A673 (cell line): ENCODE results near the gene ZMAT5. TPM values are rescaled to one million over a fixed set of nuclear protein-coding genes. Genes with fewer than 3 reads are reported as not detected.

ENCODE experiments used
- BruUV-seq: library from RNA; stranded (reverse); fragments of 400-500 nt; replicated peaks from 2 replicates; lab custom pipeline; 2021; lab: Mats Ljungman, UMichigan
- CTCF ChIA-PET: fragments of 300-600 bp; sonication (Branson Sonifier 250); formaldehyde crosslinking; loops from one replicate; lab custom pipeline; 2022; ENCODE audit warnings: antibody characterized with exemption; lab: Charles Lee
- POLR2A ChIA-PET: fragments of 300-600 bp; sonication (Branson Sonifier 250); formaldehyde crosslinking; loops from one replicate; lab custom pipeline; 2022; ENCODE audit warnings: antibody characterized with exemption; ENCODE audit not compliant: low non-redundant PET; lab: Charles Lee
- DNase-seq: peaks from one replicate; pipeline ENCODE4 v3.0.0-alpha.2; 2015; ENCODE audit warnings: low spot score
- H3K27ac ChIP-seq: fragments of 200-600 bp; sonication (generic); 2 replicates; pipeline ENCODE4 v1.5.1; 2016; ENCODE audit warnings: mixed run types, low read depth, mild to moderate bottlenecking, mixed read lengths, antibody characterized with exemption, low read length; ENCODE audit not compliant: poor library complexity, severe bottlenecking
- H3K27me3 ChIP-seq: fragments of 200-600 bp; sonication (generic); replicated peaks from 2 replicates; pipeline ENCODE4 v1.6.1; 2017; ENCODE audit warnings: mixed run types, low read depth, mild to moderate bottlenecking, mixed read lengths, antibody characterized with exemption, low read length; ENCODE audit not compliant: insufficient read depth, poor library complexity
- H3K36me3 ChIP-seq: fragments of 200-600 bp; sonication (generic); 2 replicates; pipeline ENCODE4 v1.6.1; 2016; ENCODE audit warnings: mixed run types, mild to moderate bottlenecking, mixed read lengths, antibody characterized with exemption, low read length; ENCODE audit not compliant: insufficient read depth, poor library complexity, severe bottlenecking
- H3K4me1 ChIP-seq: fragments of 200-600 bp; sonication (generic); 2 replicates; pipeline ENCODE4 v1.6.1; 2017; ENCODE audit warnings: mixed run types, mild to moderate bottlenecking, mixed read lengths, antibody characterized with exemption, low read length; ENCODE audit not compliant: insufficient read depth, poor library complexity, severe bottlenecking
- H3K4me3 ChIP-seq: fragments of 200-600 bp; sonication (generic); 2 replicates; pipeline ENCODE4 v1.5.1; 2016; ENCODE audit warnings: low read depth, mixed run types, mild to moderate bottlenecking, mixed read lengths, low read length; ENCODE audit not compliant: poor library complexity, severe bottlenecking
- H3K9me3 ChIP-seq: fragments of 200-600 bp; sonication (generic); 2 replicates; pipeline ENCODE4 v1.6.1; 2016; ENCODE audit warnings: mixed run types, low read depth, mild to moderate bottlenecking, mixed read lengths, antibody characterized with exemption, low read length; ENCODE audit not compliant: poor library complexity, severe bottlenecking
- CTCF ChIP-seq: fragments of 300-800, 200-600 bp; sonication (generic); conservative IDR thresholded peaks from 2 replicates; pipeline ENCODE4 v1.5.1; 2017; ENCODE audit warnings: low read depth, mild to moderate bottlenecking, antibody characterized with exemption, low read length, moderate library complexity, mixed read lengths
- EZH2 ChIP-seq: fragments of 200-600 bp; sonication (generic); IDR thresholded peaks from 2 replicates; pipeline ENCODE4 v1.6.1; 2017; ENCODE audit warnings: borderline replicate concordance, low read depth, mild to moderate bottlenecking, mixed read lengths, antibody characterized with exemption, low read length; ENCODE audit not compliant: poor library complexity, severe bottlenecking
- intact Hi-C: fragments of 100-400 bp; cut with micrococcal nuclease; formaldehyde crosslinking; loops from one replicate; pipeline ENCODE4 v1.10.0; 2022; ENCODE audit not compliant: unreplicated experiment
- total RNA-seq: library from RNA; stranded (reverse); gene quantifications from 2 replicates; pipeline ENCODE4 v1.2.3, GENCODE V29; 2021

Gene ZMAT5
- total RNA-seq, 1 experiment from 2014 or later: 19.8 TPM

- intact Hi-C loops: no loop called here
- CTCF ChIA-PET: no interaction called here
- H3K9me3 ChIP-seq: no peaks in the 10 kb centered on the region
- no peak for TF ChIP-seq CTCF
- no peak for TF ChIP-seq EZH2
- H3K4me1 ChIP-seq: peaks cover 8% of the 10 kb centered on the region
- H3K4me3 ChIP-seq: no peak overlapping the region
- POLR2A ChIA-PET: no interaction called here
- DNase-seq: no peak
- H3K27me3 ChIP-seq: no peaks in the 10 kb centered on the region
- no peaks in the 10 kb centered on the region for H3K36me3 ChIP-seq
- no peak overlapping the region for H3K27ac ChIP-seq
- BruUV-seq: no TSS peak
Measured at GRCh38 chr22:29753808-29754657, 12.8 kb downstream of the ZMAT5 start.

- H3K4me3 ChIP-seq: no peak overlapping the region
- H3K4me1 ChIP-seq: no peaks in the 10 kb centered on the region
- no peaks in the 10 kb centered on the region for H3K9me3 ChIP-seq
- POLR2A ChIA-PET: no interaction called here
- DNase-seq: no peak
- H3K36me3 ChIP-seq: no peaks in the 10 kb centered on the region
- H3K27ac ChIP-seq: no peak overlapping the region
- no peak for TF ChIP-seq EZH2
- no peak for TF ChIP-seq CTCF
- intact Hi-C loops: no loop called here
- H3K27me3 ChIP-seq: no peaks in the 10 kb centered on the region
- CTCF ChIA-PET: no interaction called here
- no TSS peak for BruUV-seq
Measured at GRCh38 chr22:29751669-29752068, 15.1 kb downstream of the ZMAT5 start.

GRCh38 chr22:29750559-29751538 is 16.0 kb downstream of the ZMAT5 start:
- Histone ChIP-seq H3K4me3 (no peak overlapping the region), H3K4me1 (no peaks in the 10 kb centered on the region), H3K27me3 (no peaks in the 10 kb centered on the region), H3K36me3 (no peaks in the 10 kb centered on the region), H3K9me3 (no peaks in the 10 kb centered on the region), H3K27ac (no peak overlapping the region)
- TF ChIP-seq CTCF (no peak), EZH2 (no peak)
- no peak for DNase-seq
- intact Hi-C loops: no loop called here
- BruUV-seq: no TSS peak
- ChIA-PET POLR2A (no interaction called here), CTCF (no interaction called here)
